ENCODE results near the gene HSPA12A.

HSPA12A gene

DNA sequence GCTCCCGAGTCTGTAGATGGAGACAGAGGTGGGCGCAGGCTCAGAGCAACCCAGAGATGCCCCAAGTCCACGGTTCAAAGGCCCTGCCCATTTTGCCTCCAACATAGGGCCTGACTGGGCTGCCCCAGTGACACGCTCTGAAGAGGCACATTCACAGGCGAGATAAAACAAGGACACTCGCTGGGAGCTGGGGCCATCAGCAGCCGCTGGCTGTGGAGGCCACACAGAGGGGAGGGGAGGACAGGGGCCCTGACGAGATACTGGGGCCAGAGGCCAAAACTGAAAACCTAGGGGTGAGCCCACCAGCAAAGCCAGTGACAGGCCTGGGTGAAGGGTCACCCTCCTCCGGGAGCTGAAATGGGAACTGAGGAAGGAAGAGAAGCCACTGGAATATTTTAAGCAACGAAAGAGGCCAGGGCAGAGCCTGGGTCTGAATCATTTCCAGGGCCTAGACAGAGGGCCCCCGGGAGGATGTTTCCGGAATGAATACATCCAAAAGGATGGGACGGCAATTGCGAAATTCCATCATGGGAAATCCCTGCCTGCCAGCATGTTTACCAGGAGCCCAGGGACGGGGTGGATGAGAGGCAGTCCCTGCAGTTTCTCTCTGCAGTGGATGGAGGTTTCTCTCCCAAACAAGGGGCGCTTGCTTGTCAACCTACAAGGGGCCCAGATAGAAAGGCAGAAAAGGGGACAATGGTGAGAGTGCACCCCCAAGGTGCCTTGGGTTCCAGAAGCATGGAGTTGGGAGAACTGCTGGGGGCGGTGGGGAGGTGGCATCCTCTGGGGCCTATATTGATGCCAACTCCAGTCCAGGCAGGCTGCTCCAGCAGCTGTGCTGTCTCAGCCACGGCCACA is 29.0 kb upstream of the HSPA12A start:
- DNase-seq (ENCODE audit: low read depth): no peak

DNA sequence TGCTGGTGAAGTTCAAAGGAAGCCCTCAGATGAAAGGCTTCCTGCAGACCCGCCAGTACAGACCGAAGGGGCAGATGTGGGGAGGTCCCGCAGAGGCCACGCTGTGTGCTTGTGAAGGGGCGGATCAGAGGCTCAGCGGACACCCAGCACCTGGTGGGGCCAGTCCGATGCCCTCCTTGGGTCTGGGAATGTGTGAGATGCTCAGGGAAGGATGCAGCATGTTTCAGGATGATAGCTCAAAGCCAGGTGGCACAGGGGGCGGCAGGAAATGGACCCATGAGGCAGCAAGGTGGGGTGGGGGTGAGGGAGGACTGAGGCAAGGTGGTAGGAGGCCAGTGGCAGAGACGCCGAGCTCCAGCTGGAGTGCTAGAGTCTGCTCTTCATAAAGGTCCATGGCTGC is 27.9 kb upstream of the HSPA12A start:
- no peak for DNase-seq (ENCODE audit: low read depth)

DNA sequence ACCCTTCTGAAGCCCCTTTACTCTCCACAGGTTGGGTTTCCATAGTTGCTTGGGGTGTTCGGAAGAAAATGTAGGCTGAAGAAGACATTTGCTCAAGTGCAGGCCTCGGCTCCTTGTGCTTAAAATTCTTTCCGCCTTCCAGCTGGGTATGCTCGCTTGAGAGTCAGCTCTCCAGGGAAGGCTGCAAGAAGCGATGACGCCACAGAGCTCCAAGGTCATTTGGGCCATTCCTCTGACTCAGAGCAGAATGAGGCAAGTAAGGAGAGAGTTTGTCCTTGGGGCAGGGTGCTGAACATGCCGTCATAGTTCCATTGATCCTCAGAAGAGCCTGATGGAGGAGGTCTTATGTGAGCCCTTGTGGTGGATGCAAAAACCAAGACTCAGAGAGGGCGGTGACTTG is 27.4 kb upstream of the HSPA12A start:
- no peak for DNase-seq (ENCODE audit: low read depth)

- DNase-seq (ENCODE audit: low read depth): no peak
Observed at GRCh38 chr10:116769368-116769767, 27.0 kb upstream of the HSPA12A start.

DNA sequence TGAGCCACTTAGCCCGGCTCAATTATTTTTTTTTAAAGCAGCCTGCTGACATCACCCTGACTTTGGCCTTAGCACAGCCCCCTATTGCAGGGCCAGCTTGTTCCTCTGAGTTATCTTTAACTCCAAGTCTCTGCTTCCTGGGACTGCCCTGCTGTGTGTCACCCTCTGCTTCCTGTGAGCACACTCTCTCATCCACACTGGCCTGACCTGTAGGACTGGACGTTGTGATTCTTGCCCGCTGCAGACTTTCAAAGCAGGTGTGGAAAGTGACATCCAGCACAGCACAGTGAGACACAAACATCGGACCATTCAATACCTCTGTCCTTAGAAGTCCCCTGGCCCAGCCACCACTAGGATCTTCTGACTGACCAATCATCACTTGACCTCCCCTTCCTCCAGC is 26.4 kb upstream of the HSPA12A start:
- DNase-seq (ENCODE audit: low read depth): no peak

GRCh38 chr10:116766837-116767634 is 24.7 kb upstream of the HSPA12A start:
- DNase-seq (ENCODE audit: low read depth): no peak

DNA sequence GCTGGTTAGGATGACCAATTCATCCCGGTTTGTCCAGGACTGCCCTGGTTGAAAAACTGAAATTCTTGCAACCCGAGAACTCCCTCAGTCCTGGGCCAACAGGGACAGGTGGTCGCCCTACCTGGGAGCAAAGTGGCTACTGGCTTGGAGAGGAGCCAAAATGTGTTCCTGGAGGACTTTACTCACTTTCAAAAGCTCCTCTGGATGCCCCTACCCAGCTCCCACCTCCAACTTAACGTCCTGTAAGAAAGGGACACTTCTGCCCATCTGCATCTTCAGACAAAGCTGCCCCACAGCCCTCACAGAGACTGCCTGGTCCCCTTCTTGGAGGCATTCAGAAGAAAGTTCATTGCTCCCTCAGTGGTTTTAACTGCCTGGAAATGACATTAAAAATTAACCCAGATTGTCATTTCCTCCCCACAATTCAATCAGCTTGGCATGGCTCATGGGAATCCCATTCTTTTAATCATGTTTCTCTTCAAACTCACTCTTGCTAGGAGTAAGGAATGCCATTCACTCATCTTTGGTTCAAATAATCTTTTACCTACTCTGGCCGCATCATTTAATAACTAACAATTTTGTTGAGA is 24.0 kb upstream of the HSPA12A start:
- no peak for DNase-seq (ENCODE audit: low read depth)

GRCh38 chr10:116765648-116766081 is 23.3 kb upstream of the HSPA12A start:
- no peak for DNase-seq (ENCODE audit: low read depth)

DNA sequence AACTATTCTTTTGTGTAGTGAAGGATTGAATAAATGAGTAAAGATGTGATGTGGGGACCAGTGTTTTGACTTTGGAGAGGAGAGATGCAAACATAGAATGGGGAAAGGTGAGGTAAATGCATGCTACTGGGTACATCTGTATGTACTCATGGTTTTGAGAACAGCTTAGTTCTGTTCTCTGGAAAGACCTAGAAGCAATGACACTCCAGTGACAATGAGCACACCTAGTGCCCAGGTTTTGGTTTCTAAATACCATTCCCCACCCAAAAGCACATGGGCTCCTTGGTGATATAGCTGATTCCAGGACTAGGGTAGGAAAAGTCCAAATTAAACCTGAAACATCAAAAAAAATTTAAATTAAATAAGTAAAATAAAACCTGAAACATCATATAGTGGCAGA is 22.6 kb upstream of the HSPA12A start:
- DNase-seq (ENCODE audit: low read depth): no peak

DNA sequence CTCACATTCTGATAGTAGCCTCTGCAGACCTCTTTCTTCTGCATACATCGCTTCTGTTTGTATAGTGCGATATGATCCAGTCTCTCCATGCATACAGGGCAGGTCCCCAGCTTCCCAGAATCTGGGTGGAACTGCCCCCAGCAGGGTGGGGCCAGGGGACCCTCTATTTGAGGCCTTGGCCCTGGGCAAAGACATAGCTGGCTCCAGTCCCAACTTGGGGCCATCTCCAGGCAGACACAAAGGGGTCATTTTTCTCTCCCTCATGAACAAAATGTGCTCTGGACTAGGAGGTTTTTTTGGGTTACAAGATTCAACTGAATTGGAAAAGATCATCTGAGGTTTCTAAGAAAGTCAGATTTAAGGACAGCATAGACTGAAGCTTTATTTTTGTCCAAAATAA is 21.1 kb upstream of the HSPA12A start:
- no peak for DNase-seq (ENCODE audit: low read depth)

DNA sequence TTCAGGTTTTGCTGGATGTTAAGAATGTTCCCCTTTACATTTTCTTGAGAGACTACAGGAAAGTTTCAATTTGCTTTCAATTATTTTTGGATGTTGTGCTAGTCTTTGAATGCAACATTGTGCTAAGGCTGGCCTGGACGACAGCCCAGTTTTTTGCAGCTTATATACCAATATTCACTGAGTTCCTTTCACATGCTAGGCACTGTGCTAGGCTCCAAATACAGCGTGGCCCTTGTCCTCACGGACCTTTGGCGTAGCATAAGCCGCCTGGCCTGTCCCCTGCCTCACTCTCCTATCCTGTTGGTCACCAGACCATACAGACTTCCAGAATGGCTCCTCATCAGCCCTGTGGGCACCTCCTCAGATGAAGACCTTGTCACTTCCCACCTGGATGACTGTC is 19.5 kb upstream of the HSPA12A start:
- no peak for DNase-seq (ENCODE audit: low read depth)

- no peak for DNase-seq (ENCODE audit: low read depth)
Observed at GRCh38 chr10:116760919-116761318, 18.6 kb upstream of the HSPA12A start.

DNA sequence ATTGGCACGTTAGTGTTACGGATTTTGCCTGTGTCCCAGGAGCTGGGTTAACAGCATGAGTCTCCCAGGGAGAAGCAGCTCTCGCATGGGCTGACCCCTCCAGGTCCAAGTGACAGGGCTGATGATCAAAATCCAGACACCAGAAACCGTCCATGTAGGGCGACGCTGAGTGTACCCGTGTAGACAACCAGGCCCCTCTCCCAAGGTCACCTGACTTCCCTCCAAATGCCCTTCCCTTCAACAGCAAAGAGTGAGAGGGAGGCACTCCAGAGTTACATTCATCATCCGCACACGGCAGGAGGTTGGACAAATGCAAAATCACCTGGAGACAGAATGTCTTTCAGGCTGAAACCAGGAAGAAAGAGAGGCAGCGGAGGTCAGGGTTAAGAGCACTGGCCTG is 14.9 kb upstream of the HSPA12A start:
- DNase-seq (ENCODE audit: low read depth): no peak

DNA sequence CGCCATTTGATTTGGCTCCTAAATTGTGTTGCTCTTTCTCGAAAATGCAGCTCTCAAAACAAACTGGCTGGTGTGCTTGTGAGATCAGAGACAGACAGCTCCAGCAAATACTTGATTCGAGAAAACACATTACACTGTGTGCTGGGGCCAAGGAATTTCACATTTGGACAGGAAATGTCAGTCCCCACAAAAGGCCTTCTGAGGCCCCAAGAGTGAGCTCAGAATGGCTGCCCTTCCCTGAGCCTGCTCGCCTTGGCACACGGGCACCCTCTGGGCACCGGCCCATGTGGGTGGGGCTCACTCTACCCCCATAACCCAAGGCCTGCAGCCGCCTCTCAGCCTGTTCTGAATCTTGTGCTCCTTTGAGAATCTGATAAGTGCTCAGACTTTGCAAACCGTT is 13.9 kb upstream of the HSPA12A start:
- no peak for DNase-seq (ENCODE audit: low read depth)

DNA sequence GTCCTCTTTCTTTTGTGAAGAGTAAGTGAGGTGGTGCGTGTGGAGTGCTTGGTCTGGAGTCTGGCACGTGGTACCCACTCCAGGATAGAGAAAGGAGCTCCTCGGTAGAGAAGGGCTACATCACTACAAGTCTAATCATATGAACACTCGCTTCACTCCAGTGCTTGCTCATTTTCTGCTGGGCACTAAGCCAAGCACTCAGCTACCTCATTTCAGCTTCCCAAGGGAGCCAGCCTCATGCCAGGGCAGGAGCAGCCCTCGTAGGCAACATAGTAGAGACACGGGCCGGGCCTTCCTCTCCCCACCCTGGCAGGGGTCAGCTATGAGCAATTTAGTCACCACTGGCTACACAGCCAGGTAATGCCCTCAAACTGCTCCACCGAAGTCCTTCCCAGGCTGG is 11.4 kb upstream of the HSPA12A start:
- DNase-seq (ENCODE audit: low read depth): no peak

- no peak for DNase-seq (ENCODE audit: low read depth)
Observed at GRCh38 chr10:116752969-116753665, 10.8 kb upstream of the HSPA12A start.

DNA sequence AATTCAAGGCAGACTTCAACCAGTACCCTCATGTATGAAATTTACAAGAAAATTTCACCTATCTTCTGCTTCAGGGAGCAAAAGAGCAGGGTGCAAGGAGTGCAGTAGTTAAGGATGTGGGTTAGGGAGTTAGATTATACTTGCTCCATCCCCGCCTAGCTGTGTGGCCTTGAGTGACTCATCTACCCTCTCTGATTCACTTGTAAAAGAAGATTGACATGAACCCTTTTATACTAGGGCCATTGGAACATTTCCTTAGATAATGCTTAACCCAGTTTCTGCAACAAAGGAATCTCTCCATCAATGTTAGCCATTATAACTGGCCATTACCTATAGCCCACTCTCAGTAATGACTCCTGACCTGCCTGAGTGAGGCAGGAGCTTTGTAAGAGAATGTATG is 10.2 kb upstream of the HSPA12A start:
- DNase-seq (ENCODE audit: low read depth): no peak

DNA sequence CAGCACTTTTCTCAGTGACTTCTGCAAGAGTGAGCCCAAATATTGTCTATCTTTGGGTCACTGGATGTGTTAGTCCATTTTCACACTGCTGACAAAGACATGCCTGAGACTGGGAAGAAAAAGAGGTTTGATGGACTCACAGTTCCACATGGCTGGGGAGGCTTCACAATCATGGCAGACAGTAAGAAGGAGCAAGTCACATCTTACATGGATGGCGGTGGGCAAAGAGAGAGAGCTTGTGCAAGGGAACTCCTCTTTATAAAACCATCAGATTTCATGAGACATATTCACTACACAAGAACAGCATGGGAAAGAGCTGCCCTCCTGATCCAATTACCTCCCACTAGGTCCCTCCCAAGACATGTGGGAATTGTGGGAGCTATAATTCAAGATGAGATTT is 6.1 kb upstream of the HSPA12A start:
- DNase-seq (ENCODE audit: low read depth): no peak

GRCh38 chr10:116748041-116748440 is 5.7 kb upstream of the HSPA12A start:
- no peak for DNase-seq (ENCODE audit: low read depth)

GRCh38 chr10:116747325-116747724 is 5.0 kb upstream of the HSPA12A start:
- no peak for DNase-seq (ENCODE audit: low read depth)

GRCh38 chr10:116744885-116745284 is 2.5 kb upstream of the HSPA12A start:
- DNase-seq (ENCODE audit: low read depth): no peak

GRCh38 chr10:116744163-116744753 is 1.9 kb upstream of the HSPA12A start:
- DNase-seq (ENCODE audit: low read depth): no peak
